Gastroesophageal sphincter (tissue), 4 donors: ENCODE results near the gene CCDC167. TPM values are rescaled to one million over a fixed set of nuclear protein-coding genes. Genes with fewer than 3 reads are reported as not detected.

Experiments
- ATAC-seq: fragments of 150-250 bp; one replicate; pipeline ENCODE4 v1.9.1; 2016; ENCODE audit warnings: mild to moderate bottlenecking, moderate library complexity
- H3K27ac ChIP-seq, 4 donors: fragments of 200-600 bp; sonication (generic) in 3 of 4; 1 replicate in 3 of 4; 2 replicates in 1 of 4; pipeline ENCODE4 v1.5.1; 2016 to 2019
- H3K27me3 ChIP-seq: fragments of 200-600 bp; sonication (generic); one replicate; pipeline ENCODE4 v1.5.1; 2019
- H3K36me3 ChIP-seq, 2 donors: fragments of 200-600 bp; sonication (generic); one replicate each; pipeline ENCODE4 v1.5.1; 2019; ENCODE audit warnings: control low read depth in 1 of 2
- H3K4me1 ChIP-seq, 3 donors: fragments of 200-600 bp; sonication (generic); 1 replicate in 2 of 3; 2 replicates in 1 of 3; pipeline ENCODE4 v1.5.1; 2016 to 2019; ENCODE audit warnings: control low read depth in 2 of 3
- H3K4me3 ChIP-seq, 2 donors: fragments of 200-600 bp; sonication (generic); one replicate each; pipeline ENCODE4 v1.5.1; 2019; ENCODE audit warnings: mild to moderate bottlenecking in 1 of 2, moderate library complexity in 1 of 2
- H3K9me3 ChIP-seq, 3 donors: fragments of 200-600 bp; sonication (generic); one replicate each; pipeline ENCODE4 v1.5.1; 2017 to 2019; ENCODE audit warnings: control low read depth in 2 of 3
- CTCF ChIP-seq, 4 experiments: fragments of 200-600 bp in 2 of 4; fragments of 450-650 bp in 2 of 4; sonication (generic) in 1 of 4; IDR thresholded peaks; one replicate each; pipeline ENCODE4 v1.5.1; 2017 to 2019; ENCODE audit warnings: antibody characterized with exemption in 4 of 4, mild to moderate bottlenecking in 2 of 4, moderate library complexity in 2 of 4
- EP300 ChIP-seq: sonication (generic); formaldehyde crosslinking; IDR thresholded peaks from one replicate; pipeline ENCODE4 v1.6.1; 2017; ENCODE audit warnings: antibody characterized with exemption, mild to moderate bottlenecking
- POLR2A ChIP-seq, 2 donors: fragments of 450-650 bp; IDR thresholded peaks; one replicate each; pipeline ENCODE4 v1.6.1; 2017; ENCODE audit warnings: antibody characterized with exemption in 2 of 2, mild to moderate bottlenecking in 2 of 2, moderate library complexity in 1 of 2
- POLR2AphosphoS5 ChIP-seq: sonication (generic); formaldehyde crosslinking; IDR thresholded peaks from one replicate; pipeline ENCODE4 v1.6.1; 2017; ENCODE audit warnings: antibody characterized with exemption
- WGBS, 2 donors: methylation state at CpG; one replicate each; pipeline ENCODE4 v1.1.5; 2018; ENCODE audit warnings: low coverage in 1 of 2; 5-methylcytosine and 5-hydroxymethylcytosine counted together
- total RNA-seq, 4 donors: library from RNA; depleted of rRNA; stranded (reverse); fragments of >200 nt; gene quantifications; one replicate each; pipeline ENCODE4 v1.1.0, GENCODE V29; 2016

CCDC167 gene
- total RNA-seq, 4 donors from 2014 or later = 10.6 to 16.2 (median 14.3) TPM

- no peak overlapping the region for H3K4me3 ChIP-seq
- no peaks in the 10 kb centered on the region for H3K9me3 ChIP-seq
- no peak overlapping the region for H3K27ac ChIP-seq
- no peak for ATAC-seq
- peaks cover 0 to 16% (median 13%) of the 10 kb centered on the region in 3 donors for H3K4me1 ChIP-seq
- TF ChIP-seq CTCF (IDR thresholded peaks at IDR 0.05) = no peak
- TF ChIP-seq POLR2AphosphoS5 = no peak
- TF ChIP-seq POLR2A (IDR thresholded peaks at IDR 0.05) = no peak
- no peak for TF ChIP-seq EP300
- H3K36me3 ChIP-seq = no peaks in the 10 kb centered on the region
- peaks cover 36% of the 10 kb centered on the region for H3K27me3 ChIP-seq
- 86% methylated on average over 4 of the region's 4 CpGs; no CpG with 5 or more reads in 1 of the 2 donors for WGBS, 2 donors
These were observed 40.3 kb upstream of the CCDC167 start for GRCh38 chr6:37540029-37540352.

- 61 to 73% methylated on average over 2 to 3 of the region's 9 CpGs for WGBS, 2 donors
- Histone ChIP-seq H3K36me3 (no peaks in the 10 kb centered on the region), H3K27me3 (peaks cover 42% of the 10 kb centered on the region), H3K9me3 (no peaks in the 10 kb centered on the region), H3K4me3 (no peak overlapping the region), H3K4me1 (peaks cover 0 to 16% (median 13%) of the 10 kb centered on the region in 3 donors), H3K27ac (no peak overlapping the region)
- no peak for TF ChIP-seq POLR2AphosphoS5
- no peak for ATAC-seq
These were observed 39.7 kb upstream of the CCDC167 start for GRCh38 chr6:37539171-37540028.

GRCh38 chr6:37538107-37538506 is 38.4 kb upstream of the CCDC167 start:
- Histone ChIP-seq H3K4me1 (peaks cover 0 to 16% (median 13%) of the 10 kb centered on the region in 3 donors), H3K27ac (no peak overlapping the region), H3K36me3 (no peaks in the 10 kb centered on the region), H3K4me3 (no peak overlapping the region), H3K9me3 (no peaks in the 10 kb centered on the region), H3K27me3 (peaks cover 55% of the 10 kb centered on the region)
- TF ChIP-seq POLR2AphosphoS5 (no peak), CTCF (IDR thresholded peaks at IDR 0.05) (peak in 1 of 4 experiments; percentile 10)
- 74% methylated on average over 4 of the region's 6 CpGs; no CpG with 5 or more reads in 1 of the 2 donors for WGBS, 2 donors
- ATAC-seq = no peak

GRCh38 chr6:37537548-37537947 is 37.9 kb upstream of the CCDC167 start:
- no peak overlapping the region for H3K27ac ChIP-seq
- peaks cover 61% of the 10 kb centered on the region for H3K27me3 ChIP-seq
- H3K4me1 ChIP-seq = peaks cover 0 to 16% (median 13%) of the 10 kb centered on the region in 3 donors
- no peaks in the 10 kb centered on the region for H3K9me3 ChIP-seq
- TF ChIP-seq CTCF (IDR thresholded peaks at IDR 0.05) (no peak), POLR2A (IDR thresholded peaks at IDR 0.05) (no peak), EP300 (no peak), POLR2AphosphoS5 (no peak)
- ATAC-seq = no peak
- H3K36me3 ChIP-seq = no peaks in the 10 kb centered on the region
- whole genome bisulfite sequencing, 2 donors = 77% methylated on average over 3 of the region's 5 CpGs; no CpG with 5 or more reads in 1 of the 2 donors
- H3K4me3 ChIP-seq = no peak overlapping the region

GRCh38 chr6:37536491-37537190 is 36.9 kb upstream of the CCDC167 start:
- no peak for TF ChIP-seq POLR2AphosphoS5
- Histone ChIP-seq H3K4me1 (peaks cover 0 to 16% (median 13%) of the 10 kb centered on the region in 3 donors), H3K27me3 (peaks cover 68% of the 10 kb centered on the region), H3K9me3 (no peaks in the 10 kb centered on the region), H3K36me3 (no peaks in the 10 kb centered on the region), H3K4me3 (peak overlapping the region in 1 of 2 donors; percentile 40), H3K27ac (no peak overlapping the region)
- 95% methylated on average over 4 of the region's 37 CpGs; no CpG with 5 or more reads in 1 of the 2 donors for WGBS, 2 donors
- ATAC-seq = no peak
